ENCODE measurements around the gene MT1A. TPM values are rescaled to one million over a fixed set of nuclear protein-coding genes. Genes with fewer than 3 reads are reported as not detected.

The MT1A gene
- total RNA-seq, 1 experiment from 2014 or later, result 2.8 TPM

- DNase-seq (ENCODE audit: low spot score) (peak; percentile 89), ATAC-seq (peak; percentile 85)
- Mint-ChIP-seq H3K4me3 (peak within 1 kb of the TSS; percentile 79), H3K27me3 (ENCODE audit: low read depth) (peaks cover 68% of the 10 kb centered on the region), H3K36me3 (no peaks in the 10 kb centered on the region), H3K4me1 (peaks cover 43% of the 10 kb centered on the region), H3K9me3 (no peaks in the 10 kb centered on the region), H3K27ac (peak within 1 kb of the TSS; percentile 18; the same call in 1 of the 2 replicates)
- TF ChIP-seq PREB (CRISPR knock-in tag; IDR thresholded peaks at IDR 0.05; ENCODE audit: borderline replicate concordance) (0 out of 2 replicates have a peak, but pooled peaks have one; percentile 40), IRF2 (CRISPR knock-in tag; IDR thresholded peaks at IDR 0.05; ENCODE audit: borderline replicate concordance, low read depth) (no peak), SMAD3 (CRISPR knock-in tag; IDR thresholded peaks at IDR 0.05; ENCODE audit: borderline replicate concordance) (no peak), ZNF219 (CRISPR knock-in tag; IDR thresholded peaks at IDR 0.05; ENCODE audit: borderline replicate concordance) (no peak), E2F5 (CRISPR knock-in tag; IDR thresholded peaks at IDR 0.05) (0 out of 2 replicates have a peak, but pooled peaks have one; percentile 67), GABPB1 (CRISPR knock-in tag; IDR thresholded peaks at IDR 0.05) (peak; percentile 67; the same call in 1 of the 2 replicates), MAX (CRISPR knock-in tag; IDR thresholded peaks at IDR 0.05) (0 out of 2 replicates have a peak, but pooled peaks have one; percentile 23), ZNF263 (CRISPR knock-in tag; IDR thresholded peaks at IDR 0.05; ENCODE audit: low read depth) (0 out of 2 replicates have a peak, but pooled peaks have one; percentile 28), TEAD4 (CRISPR knock-in tag; IDR thresholded peaks at IDR 0.05) (no peak), TP53 (CRISPR knock-in tag; IDR thresholded peaks at IDR 0.05) (no peak)
- ChIA-PET POLR2A (interaction anchor here (0.5 to 4.8 kb wide), 13 partner anchors 9 to 1259 kb away, joined by 3 to 68 read pairs (median 4); partner anchors contain the start of genes MT1E, MT1F, MT1G and MT1H), CTCF (interaction anchor here (0.6 to 4.5 kb wide), 6 partner anchors 17 to 171 kb away, joined by 3 to 28 read pairs (median 3); partner anchors contain the start of gene MT1E)
These were observed 30.2 kb upstream of the MT1A start, which contains the start of gene MT2A for GRCh38 chr16:56608043-56608875. MT2A (plus strand) TSS chr16:56608584; CDS start chr16:56608656, 72 bp downstream.

- peaks cover 74% of the 10 kb centered on the region for H3K27me3 Mint-ChIP-seq (ENCODE audit: low read depth)
- no peaks in the 10 kb centered on the region for H3K36me3 Mint-ChIP-seq
- POLR2A ChIA-PET, result interaction anchor here (0.6 to 4.8 kb wide), 9 partner anchors 9 to 1259 kb away, joined by 3 to 68 read pairs (median 6); partner anchors contain the start of genes MT1E, MT1F, MT1G and MT1H
- H3K27ac Mint-ChIP-seq, result no peak overlapping the region
- H3K4me1 Mint-ChIP-seq, result peaks cover 46% of the 10 kb centered on the region
- peak overlapping the region; percentile 79 for H3K4me3 Mint-ChIP-seq
- ATAC-seq, result peak; percentile 7
- DNase-seq (ENCODE audit: low spot score), result no peak
- CTCF ChIA-PET, result interaction anchor here (0.6 to 4.5 kb wide), 6 partner anchors 8 to 170 kb away, joined by 3 to 28 read pairs (median 4); no protein-coding TSS in a partner anchor
- H3K9me3 Mint-ChIP-seq, result no peaks in the 10 kb centered on the region
- TF ChIP-seq PRRX2 (CRISPR knock-in tag; IDR thresholded peaks at IDR 0.05) (no peak), ZBTB21 (CRISPR knock-in tag; IDR thresholded peaks at IDR 0.05; ENCODE audit: borderline replicate concordance) (no peak), NFATC4 (CRISPR knock-in tag; IDR thresholded peaks at IDR 0.05) (no peak), ZNF416 (CRISPR knock-in tag; IDR thresholded peaks at IDR 0.05) (no peak), FOXP4 (CRISPR knock-in tag; IDR thresholded peaks at IDR 0.05) (no peak), RORB (CRISPR knock-in tag; IDR thresholded peaks at IDR 0.05) (no peak), HMGXB4 (CRISPR knock-in tag; IDR thresholded peaks at IDR 0.05) (no peak), HMGA2 (CRISPR knock-in tag; IDR thresholded peaks at IDR 0.05) (no peak), CDX4 (CRISPR knock-in tag; IDR thresholded peaks at IDR 0.05; ENCODE audit: borderline replicate concordance) (no peak), KAT7 (CRISPR knock-in tag; IDR thresholded peaks at IDR 0.05; ENCODE audit: borderline replicate concordance) (no peak), ZNF281 (CRISPR knock-in tag; IDR thresholded peaks at IDR 0.05) (no peak)
These were observed 29.5 kb upstream of the MT1A start for GRCh38 chr16:56608876-56609462.
